Measurements from ENCODE around the gene TLE6.

GRCh38 chr19:3027981-3028304 is 50.6 kb downstream of the TLE6 start:
- TF ChIP-seq CTCF (IDR thresholded peaks at IDR 0.05; ENCODE audit: control extremely low read depth in 1 of 3, insufficient read depth in 1 of 3, low read depth in 1 of 3, low read length in 3 of 3), result no peak
- TF ChIP-seq POLR2AphosphoS5 (IDR thresholded peaks at IDR 0.05; ENCODE audit: low read depth, low read length), result no peak
- no peak for TF ChIP-seq ZNF274 (IDR thresholded peaks at IDR 0.05; ENCODE audit: borderline replicate concordance, extremely low read depth, low read length)
- no peak for TF ChIP-seq CREB1 (IDR thresholded peaks at IDR 0.05)
